HEK293T (cell line): ENCODE measurements around the gene CABYR.

Source experiments
- BHLHE40 ChIP-seq: fragments of 450-650 bp; IDR thresholded peaks from 2 replicates; pipeline ENCODE4 v1.6.1; 2016; ENCODE audit warnings: mild to moderate bottlenecking, moderate library complexity, borderline replicate concordance
- CTBP1 ChIP-seq: fragments of 450-650 bp; IDR thresholded peaks from 2 replicates; pipeline ENCODE4 v1.6.1; 2016; ENCODE audit warnings: borderline replicate concordance
- FOXM1 ChIP-seq: fragments of 450-650 bp; IDR thresholded peaks from 2 replicates; pipeline ENCODE4 v1.6.1; 2017; ENCODE audit warnings: mild to moderate bottlenecking, borderline replicate concordance
- TF ChIP-seq, protein P1 (sequence below): fragments of 450-650 bp; IDR thresholded peaks from 2 replicates; pipeline ENCODE4 v1.6.1; 2016

GRCh38 chr18:24136967-24137373 is 1.9 kb upstream of the CABYR start:
- TF ChIP-seq, protein P1, sequence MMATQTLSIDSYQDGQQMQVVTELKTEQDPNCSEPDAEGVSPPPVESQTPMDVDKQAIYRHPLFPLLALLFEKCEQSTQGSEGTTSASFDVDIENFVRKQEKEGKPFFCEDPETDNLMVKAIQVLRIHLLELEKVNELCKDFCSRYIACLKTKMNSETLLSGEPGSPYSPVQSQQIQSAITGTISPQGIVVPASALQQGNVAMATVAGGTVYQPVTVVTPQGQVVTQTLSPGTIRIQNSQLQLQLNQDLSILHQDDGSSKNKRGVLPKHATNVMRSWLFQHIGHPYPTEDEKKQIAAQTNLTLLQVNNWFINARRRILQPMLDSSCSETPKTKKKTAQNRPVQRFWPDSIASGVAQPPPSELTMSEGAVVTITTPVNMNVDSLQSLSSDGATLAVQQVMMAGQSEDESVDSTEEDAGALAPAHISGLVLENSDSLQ: no peak
- TF ChIP-seq CTBP1: no peak
- no peak for TF ChIP-seq BHLHE40
- no peak for TF ChIP-seq FOXM1
